Keratinocyte (primary cell): Measurements from ENCODE around the gene CDK13. TPM values are rescaled to one million over a fixed set of nuclear protein-coding genes. Genes with fewer than 3 reads are reported as not detected.

Source experiments
- DNase-seq: peaks from one replicate; pipeline ENCODE4 v3.0.0-alpha.2; 2011; ENCODE audit warnings: low read depth, missing footprints, low spot score
- FAIRE-seq: peaks from 2 replicates; lab custom pipeline; 2011; peaks lifted over from hg19 to GRCh38; lab: Jason Lieb, UNC
- H2AFZ ChIP-seq: 2 replicates; pipeline ENCODE4 v1.6.0; 2012; ENCODE audit warnings: low read length, control low read depth, inconsistent platforms; ENCODE audit not compliant: control insufficient read depth
- H3K27ac ChIP-seq: 2 replicates; pipeline ENCODE4 v1.5.1; 2011; ENCODE audit warnings: low read length; ENCODE audit not compliant: control insufficient read depth, insufficient read depth
- H3K27me3 ChIP-seq: 3 replicates; pipeline ENCODE4 v1.6.0; 2011; ENCODE audit warnings: low read length; ENCODE audit not compliant: control insufficient read depth, insufficient read depth; ENCODE audit errors: extremely low read depth
- H3K36me3 ChIP-seq, 2 experiments: 2 replicates in 1 of 2; 3 replicates in 1 of 2; pipeline ENCODE4 v1.5.1; 2011; ENCODE audit warnings: low read length in 2 of 2, mild to moderate bottlenecking in 1 of 2; ENCODE audit not compliant: control insufficient read depth in 2 of 2, insufficient read depth in 2 of 2; ENCODE audit errors: extremely low read depth in 1 of 2
- H3K4me1 ChIP-seq: 3 replicates; pipeline ENCODE4 v1.5.1; 2011; ENCODE audit warnings: low read length; ENCODE audit not compliant: control insufficient read depth, insufficient read depth; ENCODE audit errors: extremely low read depth
- H3K4me2 ChIP-seq: 3 replicates; pipeline ENCODE4 v1.6.0; 2011; ENCODE audit warnings: low read depth, low read length; ENCODE audit not compliant: control insufficient read depth, insufficient read depth; ENCODE audit errors: extremely low read depth
- H3K4me3 ChIP-seq, 3 experiments: fragments of 200-600 bp in 1 of 3; sonication (generic) in 1 of 3; 2 replicates in 2 of 3; 3 replicates in 1 of 3; pipeline ENCODE4 v1.5.1; 2011 to 2016; ENCODE audit warnings: low read length in 3 of 3, mild to moderate bottlenecking in 3 of 3, control low read depth in 2 of 3, inconsistent platforms in 1 of 3, low read depth in 1 of 3, mixed read lengths in 1 of 3, mixed run types in 1 of 3, moderate library complexity in 1 of 3; ENCODE audit not compliant: control insufficient read depth in 2 of 3, insufficient read depth in 2 of 3; ENCODE audit errors: extremely low read depth in 1 of 3
- H3K79me2 ChIP-seq: 2 replicates; pipeline ENCODE4 v1.6.0; 2012; ENCODE audit warnings: low read length; ENCODE audit not compliant: control insufficient read depth, insufficient read depth
- H3K9ac ChIP-seq: 3 replicates; pipeline ENCODE4 v1.6.0; 2011; ENCODE audit warnings: low read length; ENCODE audit not compliant: control insufficient read depth, insufficient read depth; ENCODE audit errors: extremely low read depth
- H3K9me1 ChIP-seq: 3 replicates; pipeline ENCODE4 v1.6.0; 2011; ENCODE audit warnings: low read length; ENCODE audit not compliant: control insufficient read depth, insufficient read depth; ENCODE audit errors: extremely low read depth
- H3K9me3 ChIP-seq: 2 replicates; pipeline ENCODE4 v1.5.1; 2012; ENCODE audit warnings: low read depth, low read length; ENCODE audit not compliant: control insufficient read depth
- H4K20me1 ChIP-seq: 3 replicates; pipeline ENCODE4 v1.6.0; 2011; ENCODE audit warnings: low read length; ENCODE audit not compliant: control insufficient read depth, insufficient read depth; ENCODE audit errors: extremely low read depth
- EZH2 ChIP-seq: IDR thresholded peaks from one replicate; pipeline ENCODE4 v1.6.1; 2012; ENCODE audit warnings: inconsistent platforms, mild to moderate bottlenecking, low read length, moderate library complexity
- dilution Hi-C: fragments of 300-500 bp; cut with MboI; formaldehyde crosslinking; loops from one replicate; pipeline ENCODE4 v1.7.0; 2020; ENCODE audit warnings: low sequenced_read_pairs; ENCODE audit not compliant: extremely low pct_ligation_motif_present
- polyA plus RNA-seq, 5 experiments: library from polyadenylated mRNA; depleted of rRNA in 3 of 5; stranded (reverse) in 3 of 5; stranded (forward) in 1 of 5; unstranded in 1 of 5; fragments of >200 nt; gene quantifications; 1 replicate in 1 of 5; 2 replicates in 3 of 5; 3 replicates in 1 of 5; pipeline versions ENCODE4 v1.2.1 to v1.2.3, GENCODE V29; 2011 to 2012; ENCODE audit warnings: missing spikeins in 2 of 5, low read depth in 1 of 5, low replicate concordance in 1 of 5
- TF ChIP-seq, protein P1 (sequence below), 3 experiments: IDR thresholded peaks in 1 of 3; conservative IDR thresholded peaks in 1 of 3; optimal IDR thresholded peaks in 1 of 3; 2 replicates in 2 of 3; 3 replicates in 1 of 3; pipeline versions ENCODE3 to v1.5.1; 2011; ENCODE audit warnings: low read length in 3 of 3, mild to moderate bottlenecking in 3 of 3, moderate library complexity in 2 of 3, control low read depth in 1 of 3, inconsistent platforms in 1 of 3; ENCODE audit not compliant: insufficient read depth in 2 of 3; ENCODE audit errors: extremely low read depth in 1 of 3

Gene CDK13
- polyA plus RNA-seq, 1 donor (not counting 4 experiments of a cell fraction or from before 2014, with no cell fraction given), result 25.4 TPM

DNA sequence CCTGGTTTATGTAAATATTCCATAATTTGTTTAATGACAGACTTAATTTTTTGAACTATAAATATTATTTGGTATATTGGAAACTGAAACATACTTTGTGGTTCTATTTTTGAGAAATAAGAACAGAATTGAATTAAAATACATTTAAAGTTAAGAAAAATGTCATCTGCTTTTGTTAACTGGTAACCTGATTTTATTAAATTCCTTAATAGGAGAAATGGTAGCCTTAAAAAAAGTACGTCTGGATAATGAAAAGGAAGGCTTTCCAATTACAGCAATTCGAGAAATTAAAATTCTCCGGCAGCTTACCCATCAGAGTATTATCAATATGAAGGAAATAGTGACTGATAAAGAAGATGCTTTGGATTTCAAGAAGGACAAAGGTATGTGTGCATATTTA lies 51.6 kb downstream of the CDK13 start:
- dilution Hi-C loops, result no loop called here
- TF ChIP-seq EZH2, result no peak
- TF ChIP-seq, protein P1, sequence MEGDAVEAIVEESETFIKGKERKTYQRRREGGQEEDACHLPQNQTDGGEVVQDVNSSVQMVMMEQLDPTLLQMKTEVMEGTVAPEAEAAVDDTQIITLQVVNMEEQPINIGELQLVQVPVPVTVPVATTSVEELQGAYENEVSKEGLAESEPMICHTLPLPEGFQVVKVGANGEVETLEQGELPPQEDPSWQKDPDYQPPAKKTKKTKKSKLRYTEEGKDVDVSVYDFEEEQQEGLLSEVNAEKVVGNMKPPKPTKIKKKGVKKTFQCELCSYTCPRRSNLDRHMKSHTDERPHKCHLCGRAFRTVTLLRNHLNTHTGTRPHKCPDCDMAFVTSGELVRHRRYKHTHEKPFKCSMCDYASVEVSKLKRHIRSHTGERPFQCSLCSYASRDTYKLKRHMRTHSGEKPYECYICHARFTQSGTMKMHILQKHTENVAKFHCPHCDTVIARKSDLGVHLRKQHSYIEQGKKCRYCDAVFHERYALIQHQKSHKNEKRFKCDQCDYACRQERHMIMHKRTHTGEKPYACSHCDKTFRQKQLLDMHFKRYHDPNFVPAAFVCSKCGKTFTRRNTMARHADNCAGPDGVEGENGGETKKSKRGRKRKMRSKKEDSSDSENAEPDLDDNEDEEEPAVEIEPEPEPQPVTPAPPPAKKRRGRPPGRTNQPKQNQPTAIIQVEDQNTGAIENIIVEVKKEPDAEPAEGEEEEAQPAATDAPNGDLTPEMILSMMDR (optimal IDR thresholded peaks at IDR 0.05 in 1 of 3, IDR thresholded peaks at IDR 0.05 in 1 of 3, conservative IDR thresholded peaks at IDR 0.05 in 1 of 3; ENCODE audit: extremely low read depth in 1 of 3, insufficient read depth in 2 of 3, low read length in 3 of 3), result no peak
- Histone ChIP-seq H3K36me3 (peaks cover 0 to 7% of the 10 kb centered on the region in 2 experiments), H2AFZ (no peak overlapping the region), H3K4me1 (no peaks in the 10 kb centered on the region), H3K9ac (no peak overlapping the region), H3K4me3 (no peak overlapping the region), H4K20me1 (no peaks in the 10 kb centered on the region), H3K27ac (no peak overlapping the region), H3K27me3 (no peaks in the 10 kb centered on the region), H3K9me3 (no peaks in the 10 kb centered on the region), H3K79me2 (no peaks in the 10 kb centered on the region), H3K9me1 (no peaks in the 10 kb centered on the region), H3K4me2 (no peak overlapping the region)
- DNase-seq, result no peak
- FAIRE-seq, result no peak

DNA sequence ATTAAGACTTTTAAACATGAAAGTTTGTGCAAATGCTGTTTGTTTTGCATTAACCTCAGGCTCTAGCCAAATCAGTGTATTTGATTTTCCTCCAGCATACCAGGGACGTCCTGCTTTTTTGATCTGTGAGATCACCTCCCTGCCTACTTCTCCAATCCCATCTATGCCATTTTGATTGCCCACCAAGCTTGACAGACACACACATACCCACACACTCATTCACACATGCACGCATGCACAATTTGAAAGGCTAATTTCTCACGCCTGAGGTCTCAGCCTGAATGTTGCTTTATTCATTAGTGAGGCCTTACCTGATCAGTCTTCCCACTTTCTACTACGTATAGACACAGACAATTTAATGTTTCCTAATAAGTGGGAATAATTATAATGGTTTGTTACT lies 53.5 kb downstream of the CDK13 start:
- TF ChIP-seq EZH2, result no peak
- TF ChIP-seq, protein P1 (optimal IDR thresholded peaks at IDR 0.05 in 1 of 3, IDR thresholded peaks at IDR 0.05 in 1 of 3, conservative IDR thresholded peaks at IDR 0.05 in 1 of 3; ENCODE audit: extremely low read depth in 1 of 3, insufficient read depth in 2 of 3, low read length in 3 of 3), result no peak
- DNase-seq (no peak), FAIRE-seq (no peak)
- Histone ChIP-seq H3K9me3 (no peaks in the 10 kb centered on the region), H4K20me1 (no peaks in the 10 kb centered on the region), H3K27ac (no peak overlapping the region), H3K27me3 (no peaks in the 10 kb centered on the region), H3K4me2 (no peak overlapping the region), H3K4me1 (peaks cover 10% of the 10 kb centered on the region), H3K9me1 (no peaks in the 10 kb centered on the region), H3K79me2 (no peaks in the 10 kb centered on the region), H3K4me3 (no peak overlapping the region), H3K9ac (no peak overlapping the region), H2AFZ (no peak overlapping the region), H3K36me3 (peaks cover 0 to 7% of the 10 kb centered on the region in 2 experiments)
- dilution Hi-C loops, result no loop called here
